Activated T-helper 1 cell treated with Interleukin-2 at 50 U/mL for 16 hours (primary cell): ENCODE measurements around the gene ARMC10.
"Not testable (repeated sequence)": the region's sequence is repeated elsewhere in the genome, so short reads cannot be mapped to it uniquely, and the experiment has no call there.

Source experiments
- DNase-seq: peaks from one replicate; pipeline ENCODE4 v3.0.0-alpha.2; 2020; ENCODE audit warnings: low read depth

Gene ARMC10

DNA sequence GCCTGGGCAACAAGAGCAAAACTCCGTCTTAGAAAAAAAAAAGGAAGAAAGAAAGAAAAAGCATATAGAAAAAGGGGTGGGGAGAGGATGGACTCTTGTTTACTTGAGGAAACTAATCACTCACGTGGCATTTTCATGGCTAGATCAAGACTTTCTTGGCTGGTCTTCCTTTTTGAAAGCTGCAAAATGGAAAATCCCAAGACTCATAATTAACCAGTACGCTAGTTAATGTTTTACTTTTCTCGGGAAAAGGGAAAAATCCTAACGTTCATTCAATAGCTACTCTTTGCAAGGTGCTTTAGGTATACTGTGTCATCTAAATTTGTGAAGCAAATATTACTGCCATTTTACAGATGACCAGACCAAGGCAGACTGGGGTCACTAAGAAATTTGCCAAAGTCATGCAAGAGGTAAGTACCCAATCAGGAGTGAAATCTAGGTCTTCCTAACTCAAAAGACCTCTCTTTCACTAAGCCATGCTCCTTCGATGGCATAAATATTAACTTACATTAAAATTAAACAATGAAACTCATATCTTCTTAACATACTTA lies 49.6 kb downstream of the ARMC10 start:
- no peak for DNase-seq

DNA sequence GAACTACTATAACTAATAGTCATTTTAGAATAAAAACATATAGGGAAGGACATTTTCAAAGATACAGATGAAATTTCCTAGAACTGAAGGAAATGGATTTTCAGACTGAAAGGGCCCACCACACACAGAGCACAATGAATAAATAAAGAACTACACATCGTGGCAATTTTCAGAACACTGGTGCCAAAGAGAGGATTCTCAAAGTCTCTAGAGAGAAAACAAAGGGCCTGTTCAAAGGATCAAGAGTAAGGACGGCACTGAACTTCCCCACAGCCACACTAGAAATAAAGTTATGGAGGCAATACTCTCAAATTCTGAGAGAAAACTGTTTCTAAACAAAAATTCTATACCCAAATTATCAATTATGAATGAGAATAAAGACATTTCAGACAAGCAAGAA lies 52.1 kb downstream of the ARMC10 start:
- no peak for DNase-seq

DNA sequence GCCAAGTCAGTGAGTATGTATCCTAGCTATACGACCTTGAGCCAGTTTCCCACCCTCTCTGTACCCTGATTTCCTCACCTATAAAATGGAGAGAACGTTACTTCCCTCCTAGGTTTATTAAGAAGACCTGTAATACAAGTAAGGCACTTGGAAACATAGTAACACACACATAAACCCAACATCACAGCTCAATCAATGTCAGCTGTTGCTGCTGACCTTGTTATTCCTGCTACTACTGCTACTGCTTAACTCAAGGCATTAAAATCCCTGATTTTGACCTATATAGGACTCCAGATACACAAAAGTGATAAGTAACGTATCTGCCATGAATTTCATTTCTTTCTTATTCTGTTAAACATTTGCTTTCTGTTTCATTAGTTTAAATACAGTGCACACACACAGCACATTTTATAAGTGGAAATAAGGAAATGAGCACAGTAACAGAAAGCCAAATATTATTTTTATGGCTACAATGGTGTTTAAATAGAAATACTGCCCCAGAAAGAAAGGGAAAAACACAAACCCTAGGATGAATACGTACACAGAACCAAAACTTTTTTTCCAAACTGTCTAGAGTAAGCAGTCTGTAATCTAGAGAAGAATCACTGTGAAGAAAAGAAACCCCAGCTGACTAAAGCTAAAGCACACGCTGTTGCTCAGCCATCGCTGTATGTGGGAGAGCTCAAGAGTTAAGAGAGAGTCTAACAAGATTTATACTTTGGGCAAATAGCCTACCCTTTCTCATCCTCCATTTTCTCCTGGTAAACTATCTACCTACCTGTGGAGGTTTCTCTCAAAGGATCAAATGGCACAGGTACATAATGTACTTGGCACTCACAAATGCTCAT lies 55.0 kb downstream of the ARMC10 start:
- DNase-seq = no peak

DNA sequence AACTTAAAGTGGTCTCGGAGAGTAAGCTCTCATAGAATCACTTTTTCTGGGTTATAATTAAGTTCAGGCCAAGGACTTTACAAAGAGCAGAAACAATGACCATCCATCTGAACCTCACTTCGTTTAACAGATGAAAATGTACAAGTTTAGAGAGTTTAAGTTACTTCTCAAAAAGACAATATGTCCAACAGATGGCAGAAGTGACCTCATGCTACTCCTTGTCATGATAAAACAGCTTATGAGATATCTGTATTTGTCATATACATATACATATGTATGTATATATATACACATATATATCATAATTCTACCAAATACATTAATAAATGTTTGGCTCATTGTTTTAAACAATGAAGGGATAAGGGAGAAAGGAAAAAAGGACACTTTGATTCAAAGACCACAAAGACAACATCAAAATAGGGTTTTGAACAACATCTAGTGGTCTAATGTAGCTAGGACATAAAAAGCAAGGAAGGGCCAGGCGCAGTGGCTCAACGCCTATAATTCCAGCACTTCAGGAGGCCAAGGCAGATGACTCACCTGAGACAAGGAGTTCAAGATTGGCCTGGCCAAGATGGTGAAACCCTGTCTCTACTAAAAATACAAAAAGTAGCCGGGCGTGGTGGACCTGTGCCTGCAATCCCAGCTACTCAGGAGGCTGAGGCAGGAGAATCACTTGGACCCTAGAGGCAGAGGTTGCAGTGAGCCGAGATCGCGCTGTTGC lies 56.1 kb downstream of the ARMC10 start:
- DNase-seq = no peak

DNA sequence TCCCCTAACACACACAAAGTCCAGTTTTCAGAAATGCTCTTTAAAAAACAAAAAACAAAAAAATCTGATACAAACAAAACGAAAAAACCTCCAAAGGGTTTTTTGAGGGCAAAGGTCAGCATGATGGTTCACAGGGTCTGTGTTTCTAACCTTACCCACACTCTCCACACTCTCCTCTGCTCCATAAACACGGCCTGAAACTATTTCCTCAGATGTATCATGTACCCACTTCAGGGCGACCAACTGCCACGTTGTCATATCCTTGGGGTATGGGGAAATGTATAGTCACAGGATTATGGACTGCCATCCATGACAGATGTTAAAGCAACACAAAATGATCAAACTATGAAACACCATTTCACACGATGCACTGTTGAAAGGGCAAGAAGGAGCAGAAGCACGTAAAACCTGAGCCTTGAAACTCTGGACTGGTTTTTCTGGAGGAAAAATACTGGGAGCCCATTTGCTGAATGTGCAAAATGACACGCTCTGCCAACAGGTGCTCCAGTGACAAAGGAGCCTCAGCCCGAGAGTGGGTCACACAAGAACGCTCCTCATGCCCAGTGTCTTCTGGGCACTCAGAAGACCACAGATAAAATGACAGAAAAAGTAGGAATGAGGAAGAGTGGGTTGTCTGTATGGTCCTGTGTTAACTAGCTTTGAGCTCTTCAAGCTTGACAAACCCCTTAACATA lies 58.2 kb downstream of the ARMC10 start:
- DNase-seq = no peak

DNA sequence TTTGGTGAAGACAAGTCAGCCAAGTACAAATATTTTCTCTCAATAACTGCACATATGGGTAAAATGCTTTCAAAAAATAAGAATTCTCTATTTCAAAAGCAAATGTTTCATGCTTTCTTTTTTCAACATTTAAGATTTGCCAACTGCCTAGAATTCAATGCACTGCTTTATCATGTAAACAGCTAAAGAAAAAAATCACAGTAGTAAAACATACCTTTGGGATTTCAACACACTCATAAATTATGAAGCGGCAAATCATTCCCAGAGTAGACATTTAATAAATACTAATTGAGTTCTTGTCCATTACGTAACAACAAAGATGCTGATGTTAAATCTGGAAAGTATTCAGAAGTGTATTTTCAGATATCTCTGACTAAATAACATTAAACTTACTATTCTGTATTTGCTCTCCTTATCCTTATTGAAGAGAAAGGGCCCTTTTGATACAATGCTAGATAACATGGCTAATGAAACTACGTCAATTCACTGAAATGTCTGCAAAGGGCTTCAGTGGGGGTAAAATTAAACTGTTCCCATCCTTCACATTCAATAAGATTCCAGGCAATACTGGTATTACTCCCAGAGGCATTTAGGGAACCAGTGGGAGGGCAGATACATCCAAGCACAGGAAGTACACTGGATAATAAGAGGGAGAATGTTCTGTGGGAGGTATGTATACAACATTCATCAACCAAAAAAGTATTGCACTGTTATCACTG lies 60.1 kb downstream of the ARMC10 start:
- no peak for DNase-seq

DNA sequence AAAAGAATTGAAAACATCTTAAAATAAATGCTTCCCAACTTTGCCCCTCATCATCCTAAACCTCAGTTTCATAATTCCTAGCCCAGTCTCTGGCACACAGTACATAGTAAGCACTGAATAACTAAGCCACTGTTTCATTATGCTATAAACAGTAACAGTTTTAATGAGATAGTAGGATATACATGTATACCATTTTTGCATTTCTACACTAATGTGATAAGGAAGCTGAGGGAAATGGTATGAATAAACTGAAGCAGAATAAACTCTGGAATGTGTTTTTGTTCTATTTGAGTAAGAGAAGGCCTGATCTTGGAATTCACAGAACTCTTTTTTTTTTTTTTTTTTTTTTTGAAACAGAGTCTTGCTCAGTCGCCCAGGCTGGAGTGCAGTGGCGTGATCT lies 65.1 kb downstream of the ARMC10 start:
- no peak for DNase-seq

DNA sequence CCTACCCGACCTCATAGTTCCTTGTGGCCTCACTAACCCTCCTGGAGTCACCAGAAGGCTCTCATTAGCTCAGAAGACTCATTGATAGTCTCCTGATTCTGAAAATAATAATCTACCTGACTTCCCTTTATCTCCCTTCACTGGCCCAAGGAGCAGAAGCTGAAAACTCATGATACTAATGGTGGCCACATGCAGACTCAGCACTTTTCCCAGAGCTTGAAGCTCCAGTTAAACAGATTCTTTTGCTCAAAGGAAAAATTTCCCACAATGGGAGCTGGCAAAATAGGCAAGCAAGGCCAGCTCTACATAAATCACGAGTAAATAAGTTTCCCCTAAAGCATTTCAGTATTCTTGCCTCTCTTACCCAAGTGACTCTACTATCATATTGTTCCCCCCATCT lies 65.7 kb downstream of the ARMC10 start:
- DNase-seq = no peak

DNA sequence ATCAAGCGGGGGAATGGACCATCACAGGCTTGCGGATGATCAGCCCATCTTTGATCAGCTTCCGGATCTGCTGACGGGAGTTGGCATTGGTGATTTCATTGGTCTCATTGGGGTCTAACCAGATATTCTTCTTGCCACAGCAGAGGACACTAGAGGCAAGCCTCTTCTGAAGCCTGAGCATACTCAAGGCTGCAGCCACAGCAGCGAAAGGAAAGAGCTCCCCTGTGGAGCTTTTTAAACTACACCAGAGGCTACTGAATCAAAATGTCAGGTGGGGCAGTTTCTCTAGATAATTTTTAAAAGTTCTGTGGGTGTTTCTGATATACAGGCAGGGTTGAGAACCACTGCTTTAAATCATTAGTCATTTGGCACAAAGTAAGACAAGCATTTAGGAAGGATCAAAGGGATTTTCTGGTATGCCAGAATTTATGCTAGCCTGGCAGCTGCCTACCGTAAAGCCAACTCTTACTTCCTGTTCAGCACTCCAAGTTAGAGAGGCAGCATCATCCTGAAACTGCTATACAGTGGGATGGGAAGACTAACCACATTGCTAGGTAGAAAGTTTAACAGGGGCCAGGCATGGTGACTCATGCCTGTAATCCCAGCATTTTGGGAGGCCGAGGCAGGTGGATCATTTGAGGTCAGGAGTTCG lies 66.9 kb downstream of the ARMC10 start:
- DNase-seq = no peak

DNA sequence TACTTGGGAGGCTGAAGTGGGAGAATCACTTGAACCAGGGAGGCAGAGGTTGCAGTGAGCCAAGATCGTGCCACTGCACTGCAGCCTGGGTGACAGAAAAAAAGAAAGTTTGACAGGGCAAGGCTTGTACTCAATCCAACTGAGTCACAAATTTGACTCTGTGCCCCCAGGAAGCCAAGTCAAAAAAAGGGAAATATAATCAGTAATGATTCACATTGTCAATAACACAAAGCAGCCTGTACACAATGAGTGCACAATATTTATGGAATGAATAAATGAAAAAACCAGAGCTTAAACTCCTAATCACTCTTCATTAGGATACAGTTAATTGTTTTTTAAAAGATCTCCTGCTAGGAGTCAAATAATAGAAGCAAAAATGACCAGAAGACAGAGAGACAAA lies 67.6 kb downstream of the ARMC10 start:
- DNase-seq = no peak

DNA sequence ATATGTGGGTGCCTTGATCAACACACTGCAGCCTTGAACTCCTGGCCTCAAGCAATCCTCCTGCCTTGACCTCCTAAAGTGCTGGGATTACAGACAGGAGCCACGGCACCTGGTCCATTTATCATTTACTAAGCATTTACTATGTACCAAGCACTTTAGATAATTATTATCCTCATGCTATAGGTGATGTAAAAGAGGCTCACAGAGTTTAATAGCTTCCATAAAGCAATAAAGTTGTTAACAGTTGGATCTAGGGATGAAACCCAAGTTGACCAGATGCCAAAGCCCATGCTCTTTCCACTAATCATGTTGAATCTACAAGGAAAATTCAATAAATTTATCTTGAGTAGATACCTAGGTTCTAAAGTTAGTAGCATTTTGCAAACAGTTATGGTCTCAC lies 68.9 kb downstream of the ARMC10 start:
- no peak for DNase-seq

DNA sequence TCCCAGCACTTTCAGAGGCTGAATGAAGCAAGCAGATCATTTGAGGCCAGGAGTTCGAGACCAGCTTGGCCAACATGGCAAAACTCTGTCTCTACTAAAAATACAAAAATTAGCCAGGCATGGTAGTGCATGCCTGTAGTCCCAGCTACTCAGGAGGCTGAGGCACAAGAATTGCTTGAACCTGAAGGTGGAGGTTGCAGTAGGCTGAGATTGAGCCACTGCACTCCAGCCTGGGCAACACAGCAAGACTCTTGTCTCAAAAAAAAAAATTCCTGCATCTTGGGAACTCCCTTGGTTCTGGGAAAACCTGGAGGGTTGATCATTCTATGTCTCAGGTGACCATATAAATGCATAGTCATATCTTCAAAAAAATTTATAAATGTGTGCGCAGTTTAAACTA lies 69.8 kb downstream of the ARMC10 start:
- not testable (repeated sequence) for DNase-seq

DNA sequence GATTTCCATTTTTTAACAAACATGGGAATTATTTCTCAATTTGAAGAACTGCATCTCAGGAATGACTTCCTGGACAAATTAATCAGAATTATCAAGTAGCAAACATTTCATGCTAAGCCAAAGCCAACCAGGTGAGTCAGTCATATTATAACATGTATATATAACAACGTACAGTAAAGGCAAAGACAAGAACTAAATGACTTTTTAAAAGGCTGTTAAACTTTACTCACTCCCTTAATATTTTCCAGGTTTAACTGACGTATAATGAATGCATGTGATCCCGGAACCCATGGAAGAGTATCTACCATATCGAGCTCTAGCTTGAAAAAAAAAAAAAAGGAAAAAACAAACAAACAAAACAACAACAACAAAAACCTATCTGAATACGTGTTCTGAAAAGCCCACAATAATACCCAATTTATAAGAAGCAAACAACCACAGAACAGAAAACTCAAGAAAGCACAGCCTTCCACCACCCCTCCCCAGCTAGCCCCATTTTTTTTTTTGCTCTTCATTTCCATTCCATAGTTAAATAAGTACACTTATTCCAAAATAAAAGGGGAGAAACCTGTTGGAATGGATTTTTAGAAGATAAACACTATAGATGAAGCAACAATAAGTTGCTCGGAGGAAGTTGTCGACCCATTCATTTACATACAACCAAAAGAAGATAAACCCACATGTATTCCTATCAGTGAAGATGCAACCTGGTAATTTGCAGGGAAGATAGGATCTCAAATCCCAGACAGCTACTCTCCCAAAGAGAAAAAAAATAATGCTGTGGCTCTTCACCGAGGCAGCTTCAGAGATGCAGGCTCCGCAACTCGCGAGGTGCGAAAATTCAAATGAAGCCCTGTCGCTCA lies 73.4 kb downstream of the ARMC10 start:
- no peak for DNase-seq
